ENCODE data around the gene RAB20. TPM values are rescaled to one million over a fixed set of nuclear protein-coding genes. Genes with fewer than 3 reads are reported as not detected.

RAB20 gene
- total and polyA plus RNA-seq, 2 of the 8 experiments (the other 6 are each of a cell fraction or from before 2014, with no cell fraction given): 14.8 to 27.9 TPM

DNA sequence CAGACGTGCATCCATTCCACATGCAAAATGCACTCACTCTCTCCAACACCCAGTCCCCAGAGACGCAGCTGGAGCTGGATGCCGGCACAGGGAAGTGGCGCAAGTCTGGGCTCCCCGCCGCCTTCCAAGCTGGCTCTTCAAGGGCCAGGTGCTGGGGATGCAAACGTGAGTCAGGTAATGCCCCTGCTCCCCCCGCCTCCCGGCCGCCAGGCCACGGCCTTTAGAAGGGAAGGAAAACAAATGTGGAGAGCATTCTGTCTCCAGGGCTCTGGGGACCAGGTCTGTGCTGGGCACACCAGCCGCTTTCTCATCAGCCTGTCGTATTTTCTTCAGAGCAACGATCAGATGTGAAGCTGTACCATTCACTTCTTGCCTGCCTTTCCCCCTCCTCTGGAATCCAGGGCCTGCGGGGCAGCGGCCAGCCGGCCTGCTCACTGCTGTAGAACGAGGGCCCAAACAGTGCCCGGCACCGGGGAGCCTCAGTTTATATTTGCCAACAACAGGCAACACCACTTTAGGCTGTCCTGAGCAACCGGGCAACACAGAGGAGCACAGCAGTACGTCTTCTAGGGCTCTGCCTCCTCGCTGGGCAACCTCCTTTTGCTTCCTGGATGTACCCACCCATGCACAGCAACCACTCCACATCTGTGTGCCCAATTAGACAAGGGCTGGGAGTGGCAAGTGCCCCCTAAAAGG lies 3.8 kb downstream of the RAB20 start:
- H3K36me3 ChIP-seq (ENCODE audit: control insufficient read depth in 2 of 4, insufficient read depth in 4 of 4, low read length in 3 of 4): no peaks in the 10 kb centered on the region; a peak in 3 of 8 replicates
- no peaks in the 10 kb centered on the region for H3K9me3 ChIP-seq (ENCODE audit: insufficient read depth in 2 of 2, low read depth in 1 of 2, low read length in 1 of 2)
- no peak overlapping the region for H3K4me2 ChIP-seq (ENCODE audit: insufficient read depth in 1 of 2, low read depth in 2 of 2, low read length in 2 of 2)
- no peak overlapping the region for H3K23ac ChIP-seq (ENCODE audit: insufficient read length)
- CTCF ChIA-PET (ENCODE audit: partially characterized antibody): interaction anchor here (0.8 to 1.4 kb wide), 2 partner anchors 8 to 10 kb away, joined by 3 read pairs; no protein-coding TSS in a partner anchor
- no peak overlapping the region for H2BK12ac ChIP-seq (ENCODE audit: low read depth, low read length)
- peaks cover 7 to 62% of the 10 kb centered on the region in 2 experiments for H3K79me2 ChIP-seq (ENCODE audit: control insufficient read depth in 1 of 2, insufficient read depth in 2 of 2, low read length in 2 of 2)
- H3K14ac ChIP-seq (ENCODE audit: insufficient read length): no peak overlapping the region
- peaks cover 34% of the 10 kb centered on the region for H3K79me1 ChIP-seq (ENCODE audit: low read depth, low read length)
- H3K9ac ChIP-seq (replicated peaks in 1 of 4; ENCODE audit: extremely low read depth in 1 of 4, low read depth in 3 of 4, low read length in 3 of 4): no peak overlapping the region
- DNase-seq (ENCODE audit: low read depth in 1 of 2, low spot score in 2 of 2) (no peak), FAIRE-seq (no peak)
- peaks cover 0 to 6% (median 2%) of the 10 kb centered on the region in 4 experiments; a peak in 3 of 7 replicates for H3K27me3 ChIP-seq (replicated peaks in 1 of 4; ENCODE audit: control insufficient read depth in 3 of 4, extremely low read depth in 1 of 4, insufficient read depth in 3 of 4, low read length in 3 of 4)
- H3K4me3 ChIP-seq (ENCODE audit: extremely low read depth in 1 of 4, insufficient read depth in 2 of 4, low read depth in 3 of 4, low read length in 4 of 4): no peak overlapping the region
- no peak overlapping the region for H4K91ac ChIP-seq (replicated peaks; ENCODE audit: insufficient read length, low read length)
- no peak overlapping the region for H2BK20ac ChIP-seq (ENCODE audit: low read length)
- 0 out of 2 replicates have a peak overlapping the region, but pooled peaks have one; percentile 24 for H2AK5ac ChIP-seq (ENCODE audit: low read depth, low read length)
- POLR2A ChIA-PET (ENCODE audit: partially characterized antibody): interaction anchor here (0.8 to 1.4 kb wide), 2 partner anchors 17 to 75 kb away, joined by 3 read pairs; no protein-coding TSS in a partner anchor
- H4K8ac ChIP-seq (ENCODE audit: extremely low read depth, insufficient read depth, low read length): no peak overlapping the region
- H3K18ac ChIP-seq (ENCODE audit: extremely low read depth, low read length): no peak overlapping the region; the same call in 1 of the 2 replicates
- H4K20me1 ChIP-seq (replicated peaks in 1 of 2; ENCODE audit: control insufficient read depth in 1 of 2, insufficient read depth in 2 of 2, low read length in 2 of 2): peaks cover 0 to 7% of the 10 kb centered on the region in 2 experiments
- WGBS, 2 experiments (ENCODE audit: extremely low coverage in 1 of 2, insufficient coverage in 1 of 2, insufficient read length in 1 of 2, insufficient replicate concordance in 2 of 2, low coverage in 1 of 2, low lambda C conversion rate in 2 of 2, missing lambda C conversion rate in 1 of 2): 90% methylated on average over 22 of the region's 23 CpGs; no CpG with 5 or more reads in 1 of the 2 experiments
- H2BK120ac ChIP-seq (replicated peaks; ENCODE audit: low read depth, low read length): no peak overlapping the region
- H3K23me2 ChIP-seq (ENCODE audit: low read depth, low read length): peaks cover 16% of the 10 kb centered on the region
- peak overlapping the region; percentile 35; the same call in 1 of the 2 replicates for H2BK5ac ChIP-seq (ENCODE audit: low read depth, low read length)
- no peak overlapping the region for H2AFZ ChIP-seq (ENCODE audit: low read length)
- H2BK15ac ChIP-seq (ENCODE audit: low read length): no peak overlapping the region
- H3K4ac ChIP-seq (replicated peaks; ENCODE audit: insufficient read length, low read depth, low read length): no peak overlapping the region
- H3K56ac ChIP-seq (replicated peaks; ENCODE audit: insufficient read length, low read depth, low read length): no peak overlapping the region
- no peak overlapping the region for H3K27ac ChIP-seq (ENCODE audit: low read depth, low read length)
- no peak overlapping the region for H4K5ac ChIP-seq (ENCODE audit: insufficient read length, low read depth, low read length)
- peaks cover 0 to 10% (median 8%) of the 10 kb centered on the region in 4 experiments; a peak in 5 of 7 replicates for H3K4me1 ChIP-seq (replicated peaks in 1 of 4; ENCODE audit: control insufficient read depth in 3 of 4, insufficient read depth in 4 of 4, low read length in 3 of 4)
- TF ChIP-seq ASH2L (IDR thresholded peaks at IDR 0.05; ENCODE audit: low read length) (no peak), CREB1 (IDR thresholded peaks at IDR 0.05) (no peak), ATF3 (IDR thresholded peaks at IDR 0.05; ENCODE audit: insufficient read depth, low read depth, low read length) (no peak), NRF1 (IDR thresholded peaks at IDR 0.05; ENCODE audit: low read depth, low read length) (no peak), POLR2AphosphoS5 (IDR thresholded peaks at IDR 0.05; ENCODE audit: low read depth, low read length) (no peak), POU5F1 (IDR thresholded peaks at IDR 0.05; ENCODE audit: low read depth, low read length) (no peak), KDM1A (IDR thresholded peaks at IDR 0.05; ENCODE audit: borderline replicate concordance, low read length) (no peak), MAX (IDR thresholded peaks at IDR 0.05) (no peak), PHF8 (conservative IDR thresholded peaks at IDR 0.05; ENCODE audit: low read depth, low read length) (no peak), POLR2A (IDR thresholded peaks at IDR 0.05; ENCODE audit: control extremely low read depth in 1 of 2, low read depth in 2 of 2, low read length in 2 of 2) (no peak), RBBP5 (IDR thresholded peaks at IDR 0.05; ENCODE audit: borderline replicate concordance, low read depth, low read length) (no peak), SAP30 (IDR thresholded peaks at IDR 0.05; ENCODE audit: insufficient read depth, insufficient replicate concordance, low read length) (no peak)
